ENCODE measurements around the gene GOLGA7B.

GOLGA7B gene

GRCh38 chr10:97914171-97914836, 64.7 kb downstream of the GOLGA7B start:
- H3K27me3 Mint-ChIP-seq: peaks cover 19 to 37% of the 10 kb centered on the region in 2 donors
- ATAC-seq (replicated peaks) (no peak), DNase-seq (no peak)
- H3K4me1 Mint-ChIP-seq (ENCODE audit: low read depth in 2 of 2): peaks cover 5 to 10% of the 10 kb centered on the region in 2 donors
- peak overlapping the region in 1 of 2 donors; percentile 38 for H3K4me3 Mint-ChIP-seq
- H3K9me3 Mint-ChIP-seq: no peaks in the 10 kb centered on the region
- H3K27ac Mint-ChIP-seq: no peak overlapping the region
- H3K36me3 Mint-ChIP-seq (ENCODE audit: insufficient read depth): no peaks in the 10 kb centered on the region

- ATAC-seq (replicated peaks): peak; percentile 87
- Mint-ChIP-seq H3K27me3 (peaks cover 19 to 37% of the 10 kb centered on the region in 2 donors), H3K36me3 (ENCODE audit: insufficient read depth) (no peaks in the 10 kb centered on the region), H3K27ac (no peak overlapping the region), H3K4me3 (peak overlapping the region; percentile 37 to 38), H3K4me1 (ENCODE audit: low read depth in 2 of 2) (peaks cover 5 to 10% of the 10 kb centered on the region in 2 donors), H3K9me3 (no peaks in the 10 kb centered on the region)
- DNase-seq: peak; percentile 62 to 68 (median 64)
These were observed 65.2 kb downstream of the GOLGA7B start for GRCh38 chr10:97914837-97915211.

- no peak overlapping the region for H3K4me3 Mint-ChIP-seq
- H3K4me1 Mint-ChIP-seq (ENCODE audit: low read depth in 2 of 2): peaks cover 5 to 10% of the 10 kb centered on the region in 2 donors
- H3K27ac Mint-ChIP-seq: no peak overlapping the region
- ATAC-seq (replicated peaks) (no peak), DNase-seq (no peak)
- peaks cover 19 to 39% of the 10 kb centered on the region in 2 donors for H3K27me3 Mint-ChIP-seq
- no peaks in the 10 kb centered on the region for H3K36me3 Mint-ChIP-seq (ENCODE audit: insufficient read depth)
- no peaks in the 10 kb centered on the region for H3K9me3 Mint-ChIP-seq
These were observed 65.9 kb downstream of the GOLGA7B start for GRCh38 chr10:97915346-97916131.

GRCh38 chr10:97916586-97916985, 66.9 kb downstream of the GOLGA7B start:
- H3K27ac Mint-ChIP-seq: no peak overlapping the region

GRCh38 chr10:97919012-97919411, 69.4 kb downstream of the GOLGA7B start:
- DNase-seq: no peak
- peak; percentile 40 for ATAC-seq (replicated peaks)
- Mint-ChIP-seq H3K4me3 (no peak overlapping the region), H3K27me3 (peaks cover 40 to 53% of the 10 kb centered on the region in 2 donors), H3K4me1 (ENCODE audit: low read depth in 2 of 2) (peaks cover 5 to 10% of the 10 kb centered on the region in 2 donors), H3K9me3 (no peaks in the 10 kb centered on the region), H3K36me3 (ENCODE audit: insufficient read depth) (no peaks in the 10 kb centered on the region), H3K27ac (no peak overlapping the region)

More at GRCh38 chr10:97916586-97916985, 66.9 kb downstream of the GOLGA7B start:
- Mint-ChIP-seq H3K9me3 (no peaks in the 10 kb centered on the region), H3K4me1 (ENCODE audit: low read depth in 2 of 2) (peaks cover 5 to 10% of the 10 kb centered on the region in 2 donors), H3K27me3 (peaks cover 26 to 49% of the 10 kb centered on the region in 2 donors), H3K36me3 (ENCODE audit: insufficient read depth) (no peaks in the 10 kb centered on the region), H3K4me3 (no peak overlapping the region)
- ATAC-seq (replicated peaks) (no peak), DNase-seq (no peak)

GRCh38 chr10:97920865-97921264, 71.2 kb downstream of the GOLGA7B start:
- no peak overlapping the region for H3K27ac Mint-ChIP-seq
- no peak for ATAC-seq (replicated peaks)
- no peak overlapping the region for H3K4me3 Mint-ChIP-seq
- no peaks in the 10 kb centered on the region for H3K36me3 Mint-ChIP-seq (ENCODE audit: insufficient read depth)
- H3K4me1 Mint-ChIP-seq (ENCODE audit: low read depth in 2 of 2): peaks cover 0 to 3% of the 10 kb centered on the region in 2 donors
- peaks cover 53 to 60% of the 10 kb centered on the region in 2 donors for H3K27me3 Mint-ChIP-seq
- DNase-seq: no peak
- no peaks in the 10 kb centered on the region for H3K9me3 Mint-ChIP-seq

All from effector memory CD8-positive, alpha-beta T cell (primary cell).